Inflammatory macrophage treated with lipopolysaccharide for 4 hours (primary cell): ENCODE data around the gene TEX26.

Experiments used
- DNase-seq: peaks from one replicate; pipeline ENCODE4 v3.0.0-alpha.2; 2020

TEX26 gene

DNA sequence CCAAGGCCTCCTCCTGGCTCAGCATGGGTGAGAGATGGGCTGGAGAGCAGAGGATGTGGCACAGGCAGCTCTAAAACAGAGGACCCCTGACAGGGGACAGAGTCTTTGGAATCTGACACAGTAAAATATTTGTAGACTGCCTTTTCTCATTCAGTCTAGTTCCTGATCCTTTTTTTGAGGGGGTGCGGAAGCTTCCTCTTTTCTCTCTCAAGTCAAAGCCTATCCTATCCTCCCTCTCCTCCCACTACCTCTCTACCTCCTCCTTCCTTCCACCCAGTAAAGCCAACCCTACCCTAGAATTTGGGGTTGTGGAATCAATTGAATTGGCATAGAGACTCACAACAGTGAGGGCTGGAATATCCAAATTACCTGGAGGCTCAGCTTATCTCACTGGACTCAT lies 82.0 kb downstream of the TEX26 start:
- peak; percentile 38 for DNase-seq

DNA sequence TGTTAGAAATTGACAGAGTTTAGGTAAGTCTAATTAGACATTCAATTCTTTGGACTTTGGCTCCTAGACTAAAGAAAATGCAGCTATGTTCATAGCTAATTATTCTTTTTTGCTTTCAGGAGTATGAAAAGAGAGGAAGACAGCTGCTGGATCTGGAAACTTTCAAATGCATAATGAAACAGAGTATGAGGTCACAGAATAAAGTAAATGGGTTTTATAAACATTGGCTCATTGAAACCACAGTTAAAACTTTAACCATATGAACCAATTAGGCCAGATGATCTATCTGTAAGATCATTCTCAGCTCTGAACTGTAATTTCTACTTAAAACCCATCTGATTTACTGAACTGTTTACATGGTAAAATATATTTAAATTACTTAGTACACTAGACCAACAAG lies 82.7 kb downstream of the TEX26 start:
- no peak for DNase-seq

DNA sequence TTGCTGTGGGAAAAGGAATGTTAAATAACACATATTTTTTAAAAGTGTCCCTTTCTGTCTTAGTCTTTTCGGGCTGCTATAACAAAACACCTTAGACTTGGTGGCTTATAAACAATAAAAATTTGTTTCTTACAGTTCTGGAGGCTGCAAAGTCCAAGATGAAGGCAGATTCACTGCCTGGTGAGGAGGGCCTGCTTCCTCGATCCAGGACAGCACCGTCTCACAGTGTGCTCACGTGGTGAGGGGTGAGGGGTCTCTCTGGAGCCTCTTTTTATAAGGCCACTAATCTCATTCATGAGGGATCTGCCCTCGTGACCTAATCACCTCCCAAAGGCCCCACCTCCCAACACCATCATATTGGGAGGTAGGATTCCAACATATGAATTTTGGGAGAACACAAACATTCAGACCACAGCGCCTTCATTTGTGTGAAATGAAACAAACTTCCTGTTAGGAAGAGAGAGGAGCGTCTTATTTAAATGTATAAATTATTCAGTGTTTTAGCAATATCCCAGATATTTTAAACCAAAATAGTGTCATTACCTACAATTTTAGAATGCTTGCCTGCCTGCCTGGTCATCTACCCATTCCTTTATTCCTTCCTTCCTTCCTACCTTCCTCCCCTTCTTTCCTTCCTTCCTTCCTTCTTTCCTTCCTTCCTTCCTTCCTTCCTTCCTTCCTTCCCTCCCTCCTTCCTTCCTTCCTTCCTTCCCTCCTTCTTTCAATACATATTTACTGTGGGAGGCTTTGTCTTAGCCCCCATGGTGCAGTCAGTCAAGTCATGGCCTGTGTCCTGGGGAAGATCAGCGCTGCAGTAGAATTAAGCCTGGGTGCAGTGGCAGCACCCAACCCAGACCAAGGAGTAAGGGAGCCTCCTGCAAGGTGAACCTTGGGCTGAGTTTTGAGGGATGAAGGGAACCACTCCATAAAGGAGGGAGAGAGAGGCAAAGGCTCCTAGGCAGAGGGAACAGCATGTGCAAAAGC lies 84.2 kb downstream of the TEX26 start:
- DNase-seq = no peak

DNA sequence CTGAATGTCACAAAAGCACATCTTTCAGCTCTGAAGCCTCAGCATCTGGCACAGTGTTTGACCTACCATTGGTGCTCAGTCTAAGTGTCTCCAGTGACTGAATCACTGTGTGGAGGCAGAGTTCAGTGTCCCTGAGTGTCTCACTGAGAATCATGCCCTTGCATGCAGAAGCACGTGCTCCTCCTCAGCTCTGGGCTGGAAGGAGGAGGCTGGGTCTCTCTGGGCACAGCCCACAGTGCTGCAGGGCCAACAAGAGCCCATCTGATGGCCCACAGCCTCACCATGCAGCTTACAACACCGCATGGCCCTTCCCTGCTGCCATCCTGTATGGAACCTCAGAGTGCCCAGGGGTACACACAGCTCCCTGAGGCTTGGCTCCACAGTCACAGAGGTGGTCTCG lies 86.1 kb downstream of the TEX26 start:
- DNase-seq = no peak

DNA sequence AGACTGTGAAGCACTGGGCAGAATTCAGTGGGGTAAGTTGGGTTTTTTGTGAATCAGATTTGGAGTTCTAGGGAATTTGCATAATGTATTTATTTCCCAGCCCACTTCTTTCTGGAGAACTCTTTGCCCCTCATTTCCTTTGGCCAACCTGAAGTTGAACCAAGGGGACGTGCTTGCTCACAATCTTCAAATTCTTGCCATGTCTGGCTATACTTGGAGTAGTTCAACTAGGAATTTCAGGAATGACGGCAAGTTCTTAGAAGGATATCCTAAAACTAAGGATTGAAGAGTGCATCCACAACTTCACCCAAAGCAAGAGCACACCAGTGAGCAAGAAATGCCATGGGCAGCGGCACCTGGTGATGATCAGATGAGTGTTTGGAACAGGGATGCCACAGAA lies 88.5 kb downstream of the TEX26 start:
- no peak for DNase-seq

DNA sequence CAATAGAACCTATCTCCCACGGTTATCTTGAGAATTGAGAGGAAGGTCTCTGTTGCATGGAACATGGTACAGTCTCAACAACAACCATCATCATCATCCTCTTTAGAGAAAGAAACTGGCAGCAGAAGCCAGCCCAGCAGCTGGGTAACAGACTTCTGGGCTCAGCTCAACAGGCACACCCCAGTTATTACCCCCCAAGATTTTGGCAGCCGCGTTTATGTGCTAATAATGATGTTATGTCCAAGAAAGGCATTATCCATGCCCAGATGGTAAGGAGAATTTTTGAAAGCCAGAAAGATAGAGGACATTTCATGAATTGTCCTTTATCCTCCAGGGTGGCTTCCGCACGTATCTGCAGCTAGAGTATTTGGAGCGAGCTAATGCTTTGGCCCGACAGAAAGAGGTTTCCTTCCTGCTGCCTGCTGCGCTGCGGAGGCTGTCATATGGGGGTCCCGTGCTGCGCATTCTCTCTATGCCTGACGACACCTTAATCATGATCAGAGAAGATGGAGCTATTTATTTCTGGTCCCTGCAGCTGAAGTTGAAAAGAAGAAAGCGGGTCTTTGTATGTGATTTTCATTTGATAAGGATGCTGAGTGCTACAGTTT lies 89.9 kb downstream of the TEX26 start:
- DNase-seq = no peak

DNA sequence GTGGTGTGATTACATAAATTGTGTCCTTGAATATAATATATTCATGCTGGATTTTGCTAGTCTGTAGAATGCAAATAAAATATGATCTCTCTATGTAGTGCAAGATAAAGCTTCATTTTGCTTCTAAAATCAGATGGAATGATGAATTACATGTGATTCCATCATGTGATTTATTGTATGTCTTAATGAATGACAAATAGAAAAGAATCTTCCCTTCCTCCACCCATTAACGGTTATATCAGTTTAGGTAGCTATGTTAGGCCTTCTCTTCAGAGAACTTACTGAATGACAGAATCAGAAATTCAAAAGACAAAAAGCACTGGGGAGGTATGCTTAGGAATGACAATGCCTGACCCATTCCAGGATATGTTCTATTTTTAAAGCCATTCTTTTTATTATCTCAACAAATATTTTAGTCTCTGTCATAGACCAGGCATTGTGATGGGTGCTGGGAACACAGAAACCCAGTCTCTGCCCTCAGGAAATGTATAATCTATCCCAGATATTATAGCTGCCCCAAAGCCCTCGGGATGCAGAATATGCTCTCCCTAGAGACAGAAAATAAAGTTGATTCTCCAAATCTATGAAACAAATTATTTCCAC lies 90.6 kb downstream of the TEX26 start:
- no peak for DNase-seq
